ENCODE data around the gene CORO2B.

DNA sequence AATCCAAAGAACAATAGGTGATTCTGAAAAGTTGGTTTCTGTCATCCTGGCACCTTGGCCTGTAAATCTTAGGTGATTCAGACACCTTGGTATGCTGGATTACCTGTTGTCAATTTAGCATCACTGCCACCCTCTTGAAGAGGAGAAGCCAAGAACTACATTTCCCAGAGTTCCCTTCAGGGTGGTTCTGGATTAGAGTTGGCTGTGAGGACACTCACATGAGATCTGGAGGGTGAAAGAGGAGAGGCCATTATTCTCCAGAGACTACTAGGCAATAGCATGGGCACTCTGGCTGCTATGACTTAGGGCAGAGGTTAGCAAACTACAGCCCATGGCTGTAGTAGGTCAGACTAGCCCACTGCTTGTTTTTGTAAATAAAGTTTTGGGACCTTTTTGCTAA lies 41.7 kb upstream of the CORO2B start:
- TF ChIP-seq, protein P1, sequence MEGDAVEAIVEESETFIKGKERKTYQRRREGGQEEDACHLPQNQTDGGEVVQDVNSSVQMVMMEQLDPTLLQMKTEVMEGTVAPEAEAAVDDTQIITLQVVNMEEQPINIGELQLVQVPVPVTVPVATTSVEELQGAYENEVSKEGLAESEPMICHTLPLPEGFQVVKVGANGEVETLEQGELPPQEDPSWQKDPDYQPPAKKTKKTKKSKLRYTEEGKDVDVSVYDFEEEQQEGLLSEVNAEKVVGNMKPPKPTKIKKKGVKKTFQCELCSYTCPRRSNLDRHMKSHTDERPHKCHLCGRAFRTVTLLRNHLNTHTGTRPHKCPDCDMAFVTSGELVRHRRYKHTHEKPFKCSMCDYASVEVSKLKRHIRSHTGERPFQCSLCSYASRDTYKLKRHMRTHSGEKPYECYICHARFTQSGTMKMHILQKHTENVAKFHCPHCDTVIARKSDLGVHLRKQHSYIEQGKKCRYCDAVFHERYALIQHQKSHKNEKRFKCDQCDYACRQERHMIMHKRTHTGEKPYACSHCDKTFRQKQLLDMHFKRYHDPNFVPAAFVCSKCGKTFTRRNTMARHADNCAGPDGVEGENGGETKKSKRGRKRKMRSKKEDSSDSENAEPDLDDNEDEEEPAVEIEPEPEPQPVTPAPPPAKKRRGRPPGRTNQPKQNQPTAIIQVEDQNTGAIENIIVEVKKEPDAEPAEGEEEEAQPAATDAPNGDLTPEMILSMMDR (IDR thresholded peaks at IDR 0.05; ENCODE audit: borderline replicate concordance, extremely low read depth, low read length, poor library complexity, severe bottlenecking) = no peak
- TF ChIP-seq EZH2 (IDR thresholded peaks at IDR 0.05; ENCODE audit: borderline replicate concordance, low read depth, low read length, severe bottlenecking) = no peak

Data from DND-41 (cell line).